Liver (tissue), 9 donors: ENCODE results near the gene ENOX2. TPM values are rescaled to one million over a fixed set of nuclear protein-coding genes. Genes with fewer than 3 reads are reported as not detected.

Source experiments
- DNase-seq: peaks from one replicate; pipeline ENCODE4 v3.0.0-alpha.2; 2017; ENCODE audit warnings: low spot score
- H3K27ac ChIP-seq, 2 donors: one replicate each; pipeline ENCODE4 v1.7.0; 2013; ENCODE audit warnings: inconsistent platforms in 2 of 2, low read length in 2 of 2, control low read depth in 1 of 2, low read depth in 1 of 2, mild to moderate bottlenecking in 1 of 2
- H3K27me3 ChIP-seq, 4 donors: one replicate each; pipeline versions ENCODE4 v1.6.1 to v1.7.0; 2013; ENCODE audit warnings: low read length in 3 of 4, inconsistent platforms in 1 of 4, mild to moderate bottlenecking in 1 of 4, moderate library complexity in 1 of 4; ENCODE audit not compliant: control insufficient read depth in 4 of 4, insufficient read depth in 4 of 4
- H3K36me3 ChIP-seq, 4 donors: one replicate each; pipeline versions ENCODE4 v1.6.1 to v1.7.0; 2013; ENCODE audit warnings: low read length in 3 of 4, mild to moderate bottlenecking in 3 of 4, low read depth in 1 of 4, moderate library complexity in 1 of 4; ENCODE audit not compliant: control insufficient read depth in 4 of 4, insufficient read depth in 3 of 4
- H3K4me1 ChIP-seq, 4 donors: one replicate each; pipeline versions ENCODE4 v1.6.1 to v1.7.0; 2013; ENCODE audit warnings: low read length in 3 of 4, mild to moderate bottlenecking in 3 of 4, moderate library complexity in 1 of 4; ENCODE audit not compliant: control insufficient read depth in 4 of 4, insufficient read depth in 4 of 4
- H3K4me3 ChIP-seq, 3 donors: one replicate each; pipeline versions ENCODE4 v1.6.1 to v1.7.0; 2013; ENCODE audit warnings: low read length in 3 of 3, control low read depth in 1 of 3, low read depth in 1 of 3, mild to moderate bottlenecking in 1 of 3
- H3K9ac ChIP-seq, 2 donors: one replicate each; pipeline ENCODE4 v1.7.0; 2013; ENCODE audit warnings: low read length in 2 of 2, mild to moderate bottlenecking in 2 of 2, moderate library complexity in 2 of 2, control low read depth in 1 of 2, low read depth in 1 of 2
- H3K9me3 ChIP-seq, 4 donors: one replicate each; pipeline versions ENCODE4 v1.6.1 to v1.7.0; 2013; ENCODE audit warnings: low read length in 3 of 4; ENCODE audit not compliant: control insufficient read depth in 4 of 4
- ATF3 ChIP-seq: IDR thresholded peaks from 2 replicates; pipeline ENCODE4 v1.6.1; 2016; ENCODE audit warnings: antibody characterized with exemption
- CTCF ChIP-seq: fragments of 150-350 bp; IDR thresholded peaks from 2 replicates; pipeline ENCODE4 v1.5.1; 2017; ENCODE audit warnings: improper control_type of control experiment, low read depth, low read length; ENCODE audit not compliant: missing input control
- EGR1 ChIP-seq, 2 donors: IDR thresholded peaks; 2 replicates each; pipeline ENCODE4 v1.6.1; 2016 to 2018; ENCODE audit warnings: antibody characterized with exemption in 2 of 2, low read depth in 2 of 2
- FOXA1 ChIP-seq: IDR thresholded peaks from 2 replicates; pipeline ENCODE4 v1.6.1; 2016; ENCODE audit warnings: antibody characterized with exemption
- FOXA2 ChIP-seq: IDR thresholded peaks from 2 replicates; pipeline ENCODE4 v1.6.1; 2016; ENCODE audit warnings: antibody characterized with exemption
- GABPA ChIP-seq, 2 donors: IDR thresholded peaks in 1 of 2; conservative IDR thresholded peaks in 1 of 2; 2 replicates each; pipeline ENCODE4 v1.6.1; 2016; ENCODE audit warnings: antibody characterized with exemption in 2 of 2, mild to moderate bottlenecking in 1 of 2, moderate library complexity in 1 of 2
- HNF4A ChIP-seq, 2 donors: conservative IDR thresholded peaks; 2 replicates each; pipeline ENCODE4 v1.6.1; 2016; ENCODE audit warnings: antibody characterized with exemption in 2 of 2, mild to moderate bottlenecking in 2 of 2
- HNF4G ChIP-seq: IDR thresholded peaks from 2 replicates; pipeline ENCODE4 v1.6.1; 2016; ENCODE audit warnings: antibody characterized with exemption
- JUND ChIP-seq, 2 donors: IDR thresholded peaks; 2 replicates each; pipeline ENCODE4 v1.6.1; 2016; ENCODE audit warnings: antibody characterized with exemption in 2 of 2
- NR2F2 ChIP-seq: IDR thresholded peaks from 2 replicates; pipeline ENCODE4 v1.6.1; 2016; ENCODE audit warnings: antibody characterized with exemption
- RAD21 ChIP-seq, 2 donors: IDR thresholded peaks; 2 replicates each; pipeline ENCODE4 v1.6.1; 2016; ENCODE audit warnings: antibody characterized with exemption in 2 of 2, mild to moderate bottlenecking in 2 of 2
- REST ChIP-seq: IDR thresholded peaks from 2 replicates; pipeline ENCODE4 v1.6.1; 2016; ENCODE audit warnings: antibody characterized with exemption, mild to moderate bottlenecking
- RXRA ChIP-seq, 2 donors: IDR thresholded peaks; 2 replicates each; pipeline ENCODE4 v1.6.1; 2017 to 2018; ENCODE audit warnings: antibody characterized with exemption in 2 of 2, mild to moderate bottlenecking in 1 of 2
- SP1 ChIP-seq: IDR thresholded peaks from 2 replicates; pipeline ENCODE4 v1.6.1; 2018; ENCODE audit warnings: antibody characterized with exemption, mild to moderate bottlenecking
- TAF1 ChIP-seq: conservative IDR thresholded peaks from 2 replicates; pipeline ENCODE4 v1.6.1; 2016; ENCODE audit warnings: antibody characterized with exemption, mild to moderate bottlenecking
- YY1 ChIP-seq: IDR thresholded peaks from 2 replicates; pipeline ENCODE4 v1.6.1; 2016; ENCODE audit warnings: antibody characterized with exemption, mild to moderate bottlenecking
- WGBS: extraction: QIAGEN DNeasy Blood & Tissue Kit; methylation state at CpG from one replicate; pipeline ENCODE4 v1.1.7; 2013; 5-methylcytosine and 5-hydroxymethylcytosine counted together
- polyA plus RNA-seq, 2 donors: library from polyadenylated mRNA; stranded (reverse) in 1 of 2; unstranded in 1 of 2; fragments of 200-250 nt in 1 of 2; fragments of >200 nt in 1 of 2; fragmentation: Nextera tagmentation in 1 of 2; extraction: Ambion mirVana in 1 of 2; gene quantifications; one replicate each; pipeline versions ENCODE4 v1.2.1 to v1.2.3, GENCODE V29; 2013 to 2015
- total RNA-seq, 2 donors: library from RNA; depleted of rRNA; stranded (reverse); fragments of >200 nt; gene quantifications; one replicate each; pipeline ENCODE4 v1.2.3, GENCODE V29; 2014
- TF ChIP-seq, protein P1 (sequence below): IDR thresholded peaks from 2 replicates; pipeline ENCODE4 v1.6.1; 2016; ENCODE audit warnings: antibody characterized with exemption
- TF ChIP-seq, protein P2 (sequence below): IDR thresholded peaks from 2 replicates; pipeline ENCODE4 v1.6.1; 2016; ENCODE audit warnings: antibody characterized with exemption
- donor health status: healthy.
- donor health status: healthy.
- donor health status: healthy.
- donor health status: healthy.
- donor health status: healthy.

The ENOX2 gene
- total and polyA plus RNA-seq, 4 donors = 5.0 to 11.5 (median 6.5) TPM

DNA sequence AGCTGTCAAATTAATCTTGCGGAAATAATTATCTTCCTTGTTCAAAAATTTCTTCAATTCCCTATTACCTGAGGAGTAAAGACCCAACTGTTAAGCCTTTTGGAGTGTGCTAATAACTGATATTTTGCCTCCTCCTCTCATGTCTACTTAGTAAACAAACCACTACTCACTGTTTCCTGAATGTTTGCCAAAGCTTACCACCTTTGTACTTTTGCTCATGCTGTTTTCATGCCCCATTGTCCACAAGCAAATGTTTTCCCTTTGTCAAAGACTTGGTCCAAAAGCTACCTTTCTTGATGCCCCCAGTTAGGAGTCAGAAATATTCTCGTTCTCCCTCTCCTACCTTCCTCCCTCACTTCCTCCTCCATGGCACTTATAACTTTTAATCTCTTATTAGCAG is 226.1 kb downstream of the ENOX2 start (continued):
- TF ChIP-seq, protein P1, sequence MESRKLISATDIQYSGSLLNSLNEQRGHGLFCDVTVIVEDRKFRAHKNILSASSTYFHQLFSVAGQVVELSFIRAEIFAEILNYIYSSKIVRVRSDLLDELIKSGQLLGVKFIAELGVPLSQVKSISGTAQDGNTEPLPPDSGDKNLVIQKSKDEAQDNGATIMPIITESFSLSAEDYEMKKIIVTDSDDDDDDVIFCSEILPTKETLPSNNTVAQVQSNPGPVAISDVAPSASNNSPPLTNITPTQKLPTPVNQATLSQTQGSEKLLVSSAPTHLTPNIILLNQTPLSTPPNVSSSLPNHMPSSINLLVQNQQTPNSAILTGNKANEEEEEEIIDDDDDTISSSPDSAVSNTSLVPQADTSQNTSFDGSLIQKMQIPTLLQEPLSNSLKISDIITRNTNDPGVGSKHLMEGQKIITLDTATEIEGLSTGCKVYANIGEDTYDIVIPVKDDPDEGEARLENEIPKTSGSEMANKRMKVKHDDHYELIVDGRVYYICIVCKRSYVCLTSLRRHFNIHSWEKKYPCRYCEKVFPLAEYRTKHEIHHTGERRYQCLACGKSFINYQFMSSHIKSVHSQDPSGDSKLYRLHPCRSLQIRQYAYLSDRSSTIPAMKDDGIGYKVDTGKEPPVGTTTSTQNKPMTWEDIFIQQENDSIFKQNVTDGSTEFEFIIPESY = peak; percentile 37
- TF ChIP-seq FOXA2 (peak; percentile 85), JUND (IDR thresholded peaks at IDR 0.05) (peak; percentile 96 to 98)
- TF ChIP-seq, protein P2, sequence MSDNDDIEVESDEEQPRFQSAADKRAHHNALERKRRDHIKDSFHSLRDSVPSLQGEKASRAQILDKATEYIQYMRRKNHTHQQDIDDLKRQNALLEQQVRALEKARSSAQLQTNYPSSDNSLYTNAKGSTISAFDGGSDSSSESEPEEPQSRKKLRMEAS = peak; percentile 45

DNA sequence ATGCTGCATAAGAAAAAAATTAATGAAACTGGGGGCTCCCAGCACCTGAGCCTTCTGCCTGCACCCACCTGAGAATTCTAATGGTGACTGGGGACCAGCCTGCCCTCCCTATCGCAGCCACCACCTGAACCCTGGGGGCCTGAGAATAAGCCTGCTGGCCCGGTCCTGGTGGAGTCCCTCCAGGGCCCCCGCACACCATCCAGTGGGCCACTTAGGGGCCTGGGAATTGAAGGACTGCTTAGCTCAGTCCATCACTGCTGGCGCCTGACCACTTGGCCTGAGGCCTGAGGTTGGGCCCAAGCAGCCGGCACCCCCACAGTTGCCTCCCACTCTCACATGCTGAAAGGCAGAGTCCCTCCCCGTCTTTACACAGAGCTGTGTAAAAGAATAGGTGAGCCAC is 230.8 kb downstream of the ENOX2 start:
- no peak overlapping the region for H3K4me3 ChIP-seq
- H3K36me3 ChIP-seq = peaks cover 0 to 4% (median under 1%) of the 10 kb centered on the region in 4 donors
- 96% methylated on average over 6 of the region's 6 CpGs for WGBS
- TF ChIP-seq REST = no peak
- TF ChIP-seq EGR1 (IDR thresholded peaks at IDR 0.05; ENCODE audit: low read depth in 2 of 2) = no peak
- TF ChIP-seq JUND (IDR thresholded peaks at IDR 0.05) = no peak
- no peak for TF ChIP-seq HNF4A (conservative IDR thresholded peaks at IDR 0.05)
- no peak for TF ChIP-seq TAF1
- no peak for TF ChIP-seq RAD21 (IDR thresholded peaks at IDR 0.05)
- TF ChIP-seq, protein P2 = no peak
- no peak for TF ChIP-seq SP1
- no peak for TF ChIP-seq CTCF
- TF ChIP-seq FOXA1 = no peak
- no peak for TF ChIP-seq NR2F2
- TF ChIP-seq YY1 = no peak
- no peak for TF ChIP-seq GABPA (IDR thresholded peaks at IDR 0.05 in 1 of 2, conservative IDR thresholded peaks at IDR 0.05 in 1 of 2)
- TF ChIP-seq ATF3 = no peak
- TF ChIP-seq, protein P1 = no peak
- TF ChIP-seq HNF4G = no peak
- TF ChIP-seq FOXA2 = no peak
- no peak for TF ChIP-seq RXRA (IDR thresholded peaks at IDR 0.05)
- H3K27me3 ChIP-seq = no peaks in the 10 kb centered on the region
- no peak overlapping the region for H3K27ac ChIP-seq
- no peak overlapping the region for H3K9ac ChIP-seq
- no peaks in the 10 kb centered on the region for H3K9me3 ChIP-seq
- H3K4me1 ChIP-seq = peaks cover 0 to 4% (median 3%) of the 10 kb centered on the region in 4 donors
- no peak for DNase-seq
